HCT116 (cell line): ENCODE data around the gene PPP1R1A. TPM values are rescaled to one million over a fixed set of nuclear protein-coding genes. Genes with fewer than 3 reads are reported as not detected.

Experiments used
- ATAC-seq: fragments of 200-7000 bp; cut with Tn5 transposase; 2 replicates; pipeline ENCODE4 v1.9.1; 2020; ENCODE audit warnings: mild to moderate bottlenecking, moderate library complexity
- BruUV-seq: library from RNA; stranded (reverse); fragments of 400-500 nt; replicated peaks from 2 replicates; lab custom pipeline; 2021; lab: Mats Ljungman, UMichigan
- CTCF ChIA-PET: fragments of 300-600 bp; sonication (Branson Sonifier 250); formaldehyde crosslinking; loops from one replicate; lab custom pipeline; 2021; ENCODE audit warnings: antibody characterized with exemption; lab: Charles Lee
- POLR2A ChIA-PET: fragments of 300-600, 350-600 bp; sonication (Branson Sonifier 250); formaldehyde crosslinking; loops from one replicate; lab custom pipeline; 2021; ENCODE audit warnings: antibody characterized with exemption; lab: Charles Lee
- RAD21 ChIA-PET, 2 experiments: fragments of 300-600 bp; sonication (Branson Sonifier 250); formaldehyde crosslinking; loops; one replicate each; lab custom pipeline; 2023; ENCODE audit warnings: low total read pairs in 2 of 2; ENCODE audit not compliant: uncharacterized antibody in 2 of 2, unreplicated experiment in 2 of 2, low non-redundant PET in 1 of 2; lab: Charles Lee
- DNase-seq: peaks from one replicate; pipeline ENCODE4 v3.0.0-alpha.2; 2010; ENCODE audit warnings: low read depth, low spot score
- H2AFZ ChIP-seq: fragments of 200-600 bp; shearing (Covaris generic), sonication (generic); 2 replicates; pipeline ENCODE4 v1.6.1; 2017; ENCODE audit warnings: low read depth, mixed run types, mixed read lengths, antibody characterized with exemption, low read length; ENCODE audit not compliant: poor library complexity, severe bottlenecking
- H3K27ac ChIP-seq: 2 replicates; pipeline ENCODE4 v1.5.1; 2012; ENCODE audit warnings: low read depth, low read length
- H3K27me3 ChIP-seq: fragments of 200-600 bp; sonication (generic); 2 replicates; pipeline ENCODE4 v1.6.1; 2016; ENCODE audit warnings: mixed run types, low read length, mixed read lengths; ENCODE audit not compliant: insufficient read depth
- H3K36me3 ChIP-seq, 2 experiments: fragments of 200-500 bp in 1 of 2; fragments of 200-600 bp in 1 of 2; sonication (Bioruptor generic) in 1 of 2; sonication (generic) in 1 of 2; 2 replicates each; pipeline versions ENCODE4 v1.5.1 to v1.6.1; 2014 to 2016; ENCODE audit warnings: low read length in 2 of 2, inconsistent platforms in 1 of 2, mixed read lengths in 1 of 2, mixed run types in 1 of 2; ENCODE audit not compliant: insufficient read depth in 2 of 2, control insufficient read depth in 1 of 2
- H3K4me1 ChIP-seq, 2 experiments: fragments of 200-600 bp in 1 of 2; sonication (generic) in 1 of 2; 2 replicates each; pipeline versions ENCODE4 v1.5.1 to v1.6.1; 2012 to 2017; ENCODE audit warnings: low read length in 2 of 2, inconsistent platforms in 1 of 2, mild to moderate bottlenecking in 1 of 2, mixed read lengths in 1 of 2, mixed run types in 1 of 2, moderate library complexity in 1 of 2; ENCODE audit not compliant: insufficient read depth in 2 of 2, control insufficient read depth in 1 of 2
- H3K4me2 ChIP-seq: fragments of 200-600 bp; sonication (generic); 2 replicates; pipeline ENCODE4 v1.6.1; 2017; ENCODE audit warnings: mixed run types, low read length, mixed read lengths
- H3K4me3 ChIP-seq, 2 experiments: fragments of 200-600 bp in 1 of 2; sonication (generic) in 1 of 2; replicated peaks in 1 of 2; 2 replicates each; pipeline ENCODE4 v1.5.1; 2011 to 2016; ENCODE audit warnings: low read length in 2 of 2, control low read depth in 1 of 2, low read depth in 1 of 2, mild to moderate bottlenecking in 1 of 2, mixed read lengths in 1 of 2, mixed run types in 1 of 2
- H3K79me2 ChIP-seq: fragments of 200-600 bp; sonication (generic); 2 replicates; pipeline ENCODE4 v1.6.1; 2017; ENCODE audit warnings: mild to moderate bottlenecking, mixed run types, low read length, moderate library complexity, mixed read lengths; ENCODE audit not compliant: insufficient read depth
- H3K9ac ChIP-seq: fragments of 200-600 bp; sonication (generic); 2 replicates; pipeline ENCODE4 v1.6.1; 2016; ENCODE audit warnings: low read length, mixed read lengths
- H3K9me2 ChIP-seq: fragments of 200-600 bp; sonication (generic), shearing (Covaris generic); 2 replicates; pipeline ENCODE4 v1.6.1; 2017; ENCODE audit warnings: mixed run types, mild to moderate bottlenecking, moderate library complexity; ENCODE audit not compliant: insufficient read depth
- H3K9me3 ChIP-seq, 2 experiments: fragments of 200-500 bp in 1 of 2; fragments of 200-600 bp in 1 of 2; sonication (Bioruptor generic) in 1 of 2; sonication (generic) in 1 of 2; 2 replicates each; pipeline ENCODE4 v1.6.1; 2014 to 2017; ENCODE audit warnings: low read length in 2 of 2, mixed read lengths in 2 of 2, inconsistent platforms in 1 of 2, low read depth in 1 of 2, mild to moderate bottlenecking in 1 of 2, mixed run types in 1 of 2, moderate library complexity in 1 of 2; ENCODE audit not compliant: control insufficient read depth in 1 of 2, insufficient read depth in 1 of 2
- H4K20me1 ChIP-seq: fragments of 200-600 bp; sonication (generic), shearing (Covaris generic); 2 replicates; pipeline ENCODE4 v1.6.1; 2017; ENCODE audit warnings: mixed run types, mild to moderate bottlenecking, moderate library complexity; ENCODE audit not compliant: insufficient read depth
- CBX3 ChIP-seq: IDR thresholded peaks from 2 replicates; pipeline ENCODE4 v1.6.1; 2012; ENCODE audit warnings: low read depth
- EGR1 ChIP-seq: IDR thresholded peaks from 2 replicates; pipeline ENCODE4 v1.6.1; 2012; ENCODE audit warnings: low read depth
- POLR2A ChIP-seq: IDR thresholded peaks from 2 replicates; pipeline ENCODE4 v1.7.0; 2011; ENCODE audit warnings: borderline replicate concordance; ENCODE audit not compliant: insufficient read depth, insufficient read length; ENCODE audit errors: extremely low read depth
- POLR2AphosphoS5 ChIP-seq: IDR thresholded peaks from 2 replicates; pipeline ENCODE4 v1.6.1; 2011; ENCODE audit warnings: mild to moderate bottlenecking, low read depth, low read length, moderate library complexity
- RAD21 ChIP-seq: IDR thresholded peaks from 2 replicates; pipeline ENCODE4 v1.6.1; 2012; ENCODE audit warnings: low read depth, mild to moderate bottlenecking
- REST ChIP-seq: IDR thresholded peaks from 2 replicates; pipeline ENCODE4 v1.6.1; 2012; ENCODE audit warnings: low read depth
- SP1 ChIP-seq: IDR thresholded peaks from 2 replicates; pipeline ENCODE4 v1.6.1; 2012; ENCODE audit warnings: low read depth
- ZNF274 ChIP-seq: fragments of 200-500 bp; sonication (Bioruptor generic); IDR thresholded peaks from 2 replicates; pipeline ENCODE4 v1.6.1; 2014; ENCODE audit warnings: mild to moderate bottlenecking, low read depth, low read length, inconsistent platforms
- intact Hi-C: fragments of 100-400 bp; cut with micrococcal nuclease; formaldehyde crosslinking; loops from 2 replicates; pipeline ENCODE4 v1.10.0; 2022
- total RNA-seq: library from RNA; stranded (reverse); gene quantifications from one replicate; pipeline ENCODE4 v1.2.1, GENCODE V29; 2021; ENCODE audit not compliant: unreplicated experiment

PPP1R1A gene
- total RNA-seq, 1 experiment from 2014 or later = 0.61 TPM

- H3K79me2 ChIP-seq = no peaks in the 10 kb centered on the region
- no peak overlapping the region for H3K4me3 ChIP-seq
- H3K4me2 ChIP-seq = no peak overlapping the region
- ChIA-PET POLR2A (no interaction called here), CTCF (interaction anchor here (1.0 kb wide), 1 partner anchor 10 kb away, joined by 3 read pairs; no protein-coding TSS in a partner anchor), RAD21 (no interaction called here)
- H4K20me1 ChIP-seq = no peaks in the 10 kb centered on the region
- H3K9me3 ChIP-seq = no peaks in the 10 kb centered on the region
- H3K36me3 ChIP-seq = no peaks in the 10 kb centered on the region
- H2AFZ ChIP-seq = no peak overlapping the region
- no peak for ATAC-seq
- H3K4me1 ChIP-seq = no peaks in the 10 kb centered on the region
- no TSS peak for BruUV-seq
- no peak for TF ChIP-seq SP1
- no peak for TF ChIP-seq POLR2AphosphoS5
- no peak for TF ChIP-seq ZNF274
- no peak for TF ChIP-seq POLR2A
- TF ChIP-seq EGR1 = no peak
- TF ChIP-seq RAD21 = no peak
- no peak for TF ChIP-seq REST
- TF ChIP-seq CBX3 = no peak
- TF ChIP-seq, all 23 proteins: peak for 0
- intact Hi-C loops = no loop called here
- no peak for DNase-seq
- Histone ChIP-seq H3K27ac (no peak overlapping the region), H3K9ac (no peak overlapping the region), H3K9me2 (no peaks in the 10 kb centered on the region), H3K27me3 (peaks cover 39% of the 10 kb centered on the region; the same call in 1 of the 2 replicates)
Observed at GRCh38 chr12:54612225-54612750, 23.8 kb upstream of the PPP1R1A start.
